Embryonic facial prominence (tissue), 1 donor: ENCODE data around the gene DPH7.
"Not testable (repeated sequence)": the region's sequence is repeated elsewhere in the genome, so short reads cannot be mapped to it uniquely, and the experiment has no call there.

Source experiments
- DNase-seq: peaks from one replicate; pipeline ENCODE4 v3.0.0-alpha.2; 2016; ENCODE audit errors: extremely low spot score

DPH7 gene

GRCh38 chr9:137547687-137548543 lies 30.8 kb downstream of the DPH7 start:
- no peak for DNase-seq

GRCh38 chr9:137545123-137545522 lies 33.6 kb downstream of the DPH7 start:
- DNase-seq: no peak

GRCh38 chr9:137544176-137544760 lies 34.5 kb downstream of the DPH7 start:
- no peak for DNase-seq

DNA sequence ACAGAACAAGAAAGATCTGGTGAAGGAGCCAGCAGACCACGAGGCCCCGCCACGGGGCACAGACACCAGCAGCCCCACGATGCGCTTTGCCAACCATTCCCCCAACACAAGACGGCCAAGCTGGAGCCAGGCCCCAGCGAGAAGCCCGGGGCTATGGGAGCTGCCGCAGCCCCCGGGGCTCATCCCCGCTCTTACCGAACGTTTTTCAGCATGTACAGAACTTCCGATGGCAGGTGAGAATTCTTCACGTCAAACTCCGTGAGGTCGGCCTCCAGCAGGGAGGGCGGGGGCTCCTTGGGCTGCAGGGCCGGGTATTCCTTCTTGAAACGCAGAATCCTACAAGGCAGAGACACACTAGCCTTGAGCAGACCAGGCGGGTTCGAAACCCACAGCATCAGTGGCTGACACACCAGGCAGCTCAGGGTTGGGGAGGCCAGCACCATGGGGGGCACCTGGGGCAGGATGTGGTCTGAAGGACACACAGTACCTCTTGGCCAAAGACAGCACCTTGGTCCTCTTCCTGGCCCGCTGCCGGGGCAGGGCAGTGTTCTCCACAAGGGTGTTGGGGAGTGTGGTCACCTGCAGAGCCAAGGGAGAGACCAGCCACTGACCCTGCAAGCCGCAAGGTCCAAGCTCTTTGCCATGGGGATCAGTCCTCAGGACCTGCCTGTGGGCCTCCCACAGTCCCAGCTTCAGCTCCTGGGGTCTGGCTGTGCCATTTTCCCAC lies 35.3 kb downstream of the DPH7 start:
- DNase-seq: no peak

- DNase-seq: no peak
Observed at GRCh38 chr9:137542486-137542885, 36.2 kb downstream of the DPH7 start.

DNA sequence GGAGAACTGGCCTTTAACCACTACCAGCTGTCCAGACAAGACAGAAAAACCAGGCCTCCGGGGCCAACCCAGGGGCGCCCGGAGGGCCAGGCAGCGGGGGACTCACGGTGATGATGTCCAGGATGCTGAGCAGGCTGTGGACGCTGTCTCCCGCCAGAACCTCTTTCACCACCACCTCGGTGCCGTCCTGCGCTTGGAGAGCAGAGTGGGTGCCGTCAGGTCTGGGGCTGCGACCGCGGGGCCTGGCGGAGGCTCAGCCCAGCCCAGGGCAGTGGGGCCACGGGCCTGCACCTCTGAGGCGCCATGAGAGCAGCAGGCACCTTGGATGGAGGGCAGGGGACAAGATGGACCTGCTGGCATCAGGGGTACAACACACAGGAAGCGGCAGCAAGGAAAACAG lies 38.2 kb downstream of the DPH7 start:
- no peak for DNase-seq

- DNase-seq: no peak
Observed at GRCh38 chr9:137538058-137538457, 40.7 kb downstream of the DPH7 start.

- not testable (repeated sequence) for DNase-seq
Observed at GRCh38 chr9:137536594-137537131, 42.1 kb downstream of the DPH7 start.

DNA sequence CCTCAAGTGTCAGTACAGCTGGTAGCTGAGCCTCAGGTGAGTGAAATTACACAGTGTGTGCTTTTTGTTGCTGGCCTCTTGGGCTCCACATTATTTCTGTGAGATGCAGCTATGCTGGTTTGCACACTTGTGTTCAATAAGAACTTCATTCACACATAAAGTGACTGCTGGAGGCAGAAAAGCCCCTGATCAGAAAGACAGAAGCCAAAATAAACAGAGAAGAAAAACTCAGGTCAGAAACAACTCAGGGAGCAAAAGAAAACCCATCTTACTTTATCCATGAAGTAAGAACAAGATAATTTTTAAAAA lies 43.7 kb downstream of the DPH7 start:
- DNase-seq: no peak

- DNase-seq: no peak
Observed at GRCh38 chr9:137534256-137535119, 44.2 kb downstream of the DPH7 start.

- DNase-seq: not testable (repeated sequence)
Observed at GRCh38 chr9:137532891-137533468, 45.7 kb downstream of the DPH7 start.

DNA sequence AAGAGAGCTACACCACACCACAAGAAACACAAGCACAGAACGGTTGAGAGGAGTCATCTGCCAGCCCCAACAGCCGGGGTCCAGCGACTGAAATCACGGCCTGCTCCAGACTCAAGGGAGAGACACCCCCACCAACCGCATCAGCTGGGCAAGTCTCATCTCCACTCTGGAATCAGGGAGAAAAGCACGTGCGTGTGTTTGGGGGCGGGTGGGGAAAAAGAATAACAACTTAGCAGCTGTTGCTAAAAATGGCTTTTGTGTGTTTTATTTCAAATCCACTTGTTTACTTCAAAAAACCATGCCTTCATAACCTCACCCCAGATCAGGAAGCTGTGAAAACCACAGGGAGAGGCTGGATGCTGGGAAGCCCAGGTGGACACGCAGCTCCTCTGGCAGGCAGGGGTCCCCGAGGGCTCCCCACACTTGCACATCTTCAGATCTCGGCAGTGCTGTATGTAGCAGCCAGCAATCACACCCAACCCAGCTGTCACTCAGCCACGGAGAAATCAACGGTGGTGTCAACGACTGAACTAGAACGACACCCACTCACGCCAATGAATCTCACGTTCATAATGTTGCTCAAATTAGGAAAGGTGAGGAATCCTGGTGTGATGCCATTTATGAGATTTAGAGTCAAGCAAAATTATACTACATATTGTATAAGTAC lies 47.5 kb downstream of the DPH7 start:
- DNase-seq: no peak

DNA sequence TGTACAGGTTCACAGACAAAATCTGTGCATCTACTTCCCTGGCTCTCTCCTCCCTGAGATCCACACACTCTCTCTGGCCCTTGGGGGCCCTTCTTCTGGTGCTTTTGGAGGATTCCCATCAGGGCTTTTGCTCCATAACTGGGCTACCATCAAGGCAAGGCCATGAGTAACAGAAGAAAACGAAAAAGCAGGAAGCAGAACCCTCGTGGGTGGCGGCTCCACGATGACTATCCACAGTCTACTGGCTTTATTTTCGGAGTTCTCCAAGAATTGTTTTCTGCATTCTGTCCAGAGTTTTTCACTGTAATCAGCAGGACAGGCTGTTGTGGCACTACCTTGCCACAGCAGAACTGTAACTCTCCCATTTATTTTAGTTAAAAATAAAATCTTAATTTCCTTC lies 48.4 kb downstream of the DPH7 start:
- no peak for DNase-seq

GRCh38 chr9:137524981-137525317 lies 53.8 kb downstream of the DPH7 start:
- no peak for DNase-seq

DNA sequence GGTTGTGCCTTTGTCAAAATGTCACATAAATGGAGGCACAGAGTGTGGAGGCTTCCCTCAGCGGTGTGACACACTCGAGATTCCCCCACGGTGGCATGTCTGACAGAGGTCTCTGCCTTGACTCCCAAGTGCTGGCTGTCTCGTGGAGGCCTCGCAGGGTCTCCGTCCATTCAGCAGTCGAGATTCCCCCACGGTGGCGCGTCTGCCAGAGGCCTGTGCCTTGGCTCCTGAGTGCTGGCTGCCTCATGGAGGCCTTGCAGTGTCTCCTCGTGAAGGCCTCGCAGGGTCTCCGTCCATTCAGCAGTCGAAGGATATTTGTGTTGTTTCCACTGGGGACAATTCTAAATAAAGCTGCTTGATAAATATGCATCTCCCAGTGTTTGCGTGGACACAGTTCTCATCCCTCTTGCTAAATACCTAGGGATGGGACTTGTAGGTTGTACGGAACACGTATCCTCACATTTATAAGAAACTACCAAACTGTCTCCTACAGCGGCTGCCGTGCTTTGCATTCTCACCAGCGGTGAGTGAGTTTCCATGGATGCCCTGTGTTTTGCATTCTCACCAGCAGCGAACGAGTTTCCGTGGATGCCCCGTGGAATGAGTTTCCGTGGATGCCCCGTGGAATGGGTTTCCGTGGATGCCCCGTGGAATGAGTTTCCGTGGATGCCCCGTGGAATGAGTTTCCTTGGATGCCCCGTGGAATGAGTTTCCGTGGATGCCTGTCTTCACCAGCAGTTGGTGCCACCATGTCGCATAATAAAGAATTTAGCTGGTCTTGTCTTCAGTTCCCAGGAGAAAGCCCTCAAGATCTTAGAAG lies 54.4 kb downstream of the DPH7 start:
- DNase-seq: no peak

DNA sequence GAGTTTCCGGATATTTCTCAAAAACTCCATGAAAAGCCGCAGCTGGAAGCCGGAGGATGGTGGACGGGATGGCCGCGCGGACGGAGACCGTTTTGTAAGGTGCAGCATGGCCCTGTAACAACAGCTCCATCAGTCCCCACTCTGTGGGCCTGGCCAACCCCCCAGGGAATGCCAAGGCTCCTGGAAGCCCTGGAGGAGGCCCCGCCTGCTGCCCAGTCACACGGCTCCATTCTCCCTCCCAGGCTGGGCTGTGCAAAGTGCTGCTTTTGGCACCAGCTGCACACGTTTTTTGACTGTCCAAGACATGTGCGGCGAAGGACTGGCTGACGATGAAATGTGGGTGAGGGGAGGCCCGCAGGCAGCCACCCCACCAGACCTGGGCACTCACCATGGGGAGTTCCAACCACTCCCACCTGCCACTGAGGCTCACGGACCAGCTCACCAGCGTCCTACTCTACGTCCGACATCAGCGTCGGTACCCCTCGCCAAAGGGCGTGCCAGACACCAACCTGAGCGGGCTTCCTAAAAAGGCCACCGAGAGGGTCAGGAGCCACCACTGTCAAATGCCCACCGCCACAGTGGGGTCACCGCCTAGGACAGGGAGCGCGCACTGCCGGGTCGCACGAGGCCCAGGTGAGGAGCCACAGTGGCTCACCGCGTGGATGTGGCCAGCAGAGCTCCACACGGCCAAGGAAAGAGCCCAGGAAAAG lies 55.8 kb downstream of the DPH7 start:
- DNase-seq: no peak

- no peak for DNase-seq
Observed at GRCh38 chr9:137521405-137521985, 57.2 kb downstream of the DPH7 start.

- DNase-seq: no peak
Observed at GRCh38 chr9:137520614-137521404, 57.9 kb downstream of the DPH7 start.
